Amniotic epithelial cell (primary cell): ENCODE measurements around the gene MED8.
A peak's percentile ranks its signal among the peaks of the same experiment; 100 is the strongest.
"Not testable (repeated sequence)": the region's sequence is repeated elsewhere in the genome, so short reads cannot be mapped to it uniquely, and the experiment has no call there.

Experiments used
- DNase-seq: peaks from one replicate; pipeline ENCODE4 v3.0.0-alpha.2; 2010; ENCODE audit warnings: low read depth

Gene MED8

DNA sequence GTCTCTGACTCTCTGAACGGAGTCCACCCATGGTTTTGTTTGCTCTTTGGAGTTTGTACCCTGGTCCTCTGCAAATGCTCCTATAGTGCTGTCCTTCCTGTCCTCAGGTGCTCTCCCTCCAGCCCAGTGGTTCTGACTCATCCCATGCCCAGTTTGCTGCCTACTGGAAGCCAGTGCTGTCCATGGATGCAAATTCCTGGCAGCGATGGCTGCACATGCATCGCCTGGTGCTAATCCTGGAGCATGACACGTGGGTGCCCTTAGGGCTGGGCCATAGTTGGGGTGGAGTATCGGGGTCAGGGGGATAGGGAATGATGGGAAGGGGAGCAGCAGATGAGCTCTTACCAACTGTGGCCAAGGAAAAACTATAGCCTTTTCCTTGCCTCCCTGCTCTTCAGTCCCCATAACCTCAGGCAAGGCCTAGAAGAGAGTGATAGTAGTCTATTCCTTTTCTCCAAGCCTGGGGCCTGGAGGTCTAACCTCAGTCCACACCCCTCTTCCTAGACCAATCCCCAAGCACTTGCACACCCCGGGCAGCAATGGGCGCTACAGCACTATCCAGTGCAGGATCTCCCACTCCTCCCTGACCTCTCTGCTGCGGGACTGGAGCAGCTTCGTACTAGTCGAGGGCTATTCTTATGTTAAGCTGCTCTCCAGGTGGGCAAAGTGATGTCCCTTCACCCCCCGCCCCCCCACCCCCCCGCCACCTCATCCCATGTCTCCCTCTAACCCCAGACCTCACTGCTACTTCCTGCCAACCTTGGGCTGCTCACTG lies 32.6 kb upstream of the MED8 start:
- DNase-seq = no peak

DNA sequence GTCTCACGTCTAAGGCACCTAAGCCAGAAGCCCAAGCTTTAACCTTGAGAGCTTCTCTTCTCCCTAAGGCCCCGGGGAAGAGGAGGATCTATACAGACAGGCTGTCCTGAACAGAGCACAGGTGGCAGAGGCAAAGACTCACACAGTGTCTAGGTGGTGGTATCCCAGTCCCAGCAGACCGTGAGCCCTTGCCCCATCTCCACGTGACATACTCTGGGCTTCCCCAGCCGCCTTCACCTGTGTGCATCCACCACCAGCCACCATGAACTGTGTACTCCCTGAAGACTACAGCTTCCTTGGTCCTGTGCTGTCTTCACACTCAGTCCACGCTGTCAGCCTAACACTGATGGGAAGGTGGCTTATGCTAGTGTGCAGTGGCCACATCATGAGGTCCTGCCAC lies 31.8 kb upstream of the MED8 start:
- DNase-seq = no peak

DNA sequence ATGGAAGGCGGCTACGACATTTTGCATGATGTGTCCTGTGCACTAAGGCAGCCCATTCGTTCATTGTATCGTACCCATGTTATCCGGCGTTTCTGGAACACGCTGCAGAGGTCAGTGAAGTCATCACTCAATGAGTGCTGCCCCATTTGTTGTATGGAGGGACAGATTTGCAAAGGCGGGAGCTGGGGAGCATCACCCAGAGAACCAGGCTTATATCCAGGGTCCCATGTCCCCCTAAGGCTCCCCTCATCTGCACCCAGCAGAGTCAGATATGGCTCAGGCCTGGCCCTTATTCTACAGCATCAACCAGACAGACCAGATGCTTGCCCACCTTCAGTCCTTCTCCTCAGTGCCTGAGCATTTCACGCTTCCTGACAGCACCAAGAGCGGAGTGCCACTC lies 31.3 kb upstream of the MED8 start:
- DNase-seq = no peak

DNA sequence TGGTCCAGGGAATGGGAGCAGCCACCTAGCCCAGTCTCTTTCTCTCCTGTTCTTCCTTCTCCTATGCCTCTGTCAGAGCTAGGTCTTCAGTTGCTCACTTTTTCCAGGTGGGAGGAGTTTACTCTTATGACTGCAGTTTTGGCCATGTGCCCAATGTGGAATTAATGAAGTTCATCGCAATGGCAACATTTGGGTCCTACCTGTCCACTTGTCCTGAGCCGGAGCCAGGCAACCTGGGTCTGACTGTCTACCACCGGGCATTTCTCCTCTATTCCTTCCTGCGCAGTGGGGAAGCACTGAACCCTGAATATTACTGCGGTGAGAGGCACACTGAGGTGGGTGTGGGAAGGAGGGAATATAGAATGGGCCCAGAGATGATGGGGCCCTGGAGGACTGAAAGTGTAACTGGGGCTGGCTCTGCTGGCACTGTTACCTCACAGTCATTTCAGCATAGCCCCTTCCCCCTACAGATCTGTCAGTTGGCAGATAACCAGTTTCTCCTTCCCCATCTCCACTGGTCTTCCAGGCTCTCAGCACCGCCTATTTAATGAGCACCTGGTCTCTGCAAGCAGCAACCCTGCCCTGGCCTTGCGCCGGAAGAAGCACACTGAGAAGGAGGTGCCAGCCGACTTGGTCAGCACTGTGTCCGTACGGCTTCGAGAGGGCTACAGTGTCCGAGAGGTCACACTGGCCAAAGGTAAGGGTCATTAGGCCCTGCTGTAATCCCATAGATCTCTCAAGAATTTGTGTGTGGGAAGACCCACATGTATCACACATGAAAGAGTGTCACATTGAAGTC lies 30.2 kb upstream of the MED8 start:
- no peak for DNase-seq

DNA sequence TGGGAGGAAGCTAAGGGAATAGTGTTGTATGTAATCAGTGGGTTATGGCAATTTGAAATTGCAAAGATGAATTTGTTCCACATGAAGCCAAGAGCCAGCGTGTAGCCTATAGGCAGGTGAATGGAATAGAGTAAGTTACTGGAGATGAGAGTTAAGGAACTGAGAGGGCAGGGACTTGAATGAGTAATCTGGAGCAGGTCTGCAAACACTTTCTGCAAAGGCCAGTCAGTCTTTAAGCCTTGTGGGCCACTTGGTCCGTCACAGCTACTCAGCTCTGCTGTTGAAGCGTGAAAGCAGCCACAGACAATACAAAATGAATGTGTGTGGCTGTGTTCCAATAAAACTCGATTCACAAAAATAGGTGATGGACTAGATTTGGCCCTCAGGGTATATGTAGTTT lies 29.3 kb upstream of the MED8 start:
- no peak for DNase-seq

DNA sequence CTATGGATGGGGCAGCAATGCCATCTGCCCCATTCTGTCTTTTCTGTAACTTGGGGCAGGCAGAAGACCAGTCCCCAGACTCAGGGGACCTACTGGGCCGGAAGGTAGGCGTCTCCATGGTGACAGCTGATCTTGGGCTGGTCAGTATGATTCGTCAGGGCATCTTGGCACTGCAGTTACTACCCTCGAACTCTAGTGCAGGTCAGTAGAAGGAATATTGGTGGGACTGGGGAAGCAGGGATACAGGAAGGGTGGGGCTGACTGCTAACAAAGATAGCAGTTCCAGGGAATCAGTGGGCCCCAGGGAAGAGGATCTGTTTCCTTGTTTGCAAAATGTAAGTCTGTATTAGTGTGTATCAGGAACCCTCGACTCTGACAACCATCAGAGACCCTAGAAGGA lies 26.3 kb upstream of the MED8 start:
- no peak for DNase-seq

DNA sequence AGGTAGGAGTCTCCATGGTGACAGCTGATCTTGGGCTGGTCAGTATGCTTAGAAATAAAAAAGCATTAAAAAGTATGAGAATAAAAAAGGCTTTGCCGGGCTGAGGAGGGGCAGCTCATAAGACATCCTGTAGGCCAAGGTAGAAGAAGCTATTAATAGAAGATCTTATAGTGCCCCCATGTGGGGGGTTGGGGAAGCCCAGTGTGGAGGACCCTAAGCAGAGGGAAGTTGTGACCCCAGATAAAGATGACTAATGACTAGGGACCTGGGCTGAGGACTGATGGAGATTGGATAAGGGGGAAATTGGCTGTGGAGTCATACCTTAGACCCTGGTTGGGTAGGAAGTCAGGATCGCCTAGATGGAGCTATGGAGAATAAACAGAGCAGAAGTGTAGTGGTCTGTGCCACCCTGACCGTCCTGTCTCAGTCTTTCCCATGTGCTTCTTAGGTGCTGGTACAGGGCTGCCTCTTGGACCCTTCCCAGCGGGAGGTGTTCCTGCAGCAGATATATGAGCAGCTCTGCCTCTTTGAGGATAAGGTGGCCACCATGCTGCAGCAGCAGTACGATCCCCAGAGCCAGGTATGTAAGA lies 25.1 kb upstream of the MED8 start:
- DNase-seq = peak; percentile 44

DNA sequence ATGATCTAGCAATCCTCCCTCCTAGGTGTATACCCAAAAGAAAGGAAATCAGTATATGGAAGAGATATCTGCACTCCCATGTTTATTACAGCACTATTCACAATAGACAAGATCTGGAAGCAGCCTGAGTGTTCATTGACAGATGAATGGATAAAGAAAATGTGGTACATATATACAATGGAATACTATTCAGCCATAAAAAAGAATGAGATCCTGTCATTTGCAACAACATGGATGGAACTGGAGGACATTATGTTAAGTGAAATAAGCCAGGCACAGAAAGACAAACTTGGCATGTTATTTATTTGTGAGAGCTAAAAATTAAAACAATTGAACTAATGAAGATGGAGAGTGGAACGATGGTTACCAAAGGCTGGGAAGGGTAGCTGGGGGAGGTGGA lies 23.8 kb upstream of the MED8 start:
- DNase-seq = not testable (repeated sequence)

DNA sequence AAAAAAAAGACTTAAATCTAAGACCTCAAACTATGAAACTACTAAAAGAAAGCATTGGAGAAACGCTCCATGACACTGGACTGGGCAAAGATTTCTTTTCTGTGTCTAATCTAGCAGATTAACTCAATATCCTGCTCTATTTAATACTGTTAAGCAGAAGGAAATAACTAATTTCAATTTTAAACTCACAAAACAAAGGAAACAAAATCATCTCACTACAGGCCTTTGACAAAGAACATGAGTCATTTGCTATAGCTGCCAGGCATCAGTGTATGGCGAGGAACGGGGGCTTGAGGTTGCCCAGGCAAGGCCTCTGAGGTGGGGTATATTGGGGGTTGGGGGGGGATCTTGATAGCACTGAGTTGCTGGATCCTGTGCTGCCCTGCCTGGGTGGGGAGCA lies 21.0 kb upstream of the MED8 start:
- no peak for DNase-seq

DNA sequence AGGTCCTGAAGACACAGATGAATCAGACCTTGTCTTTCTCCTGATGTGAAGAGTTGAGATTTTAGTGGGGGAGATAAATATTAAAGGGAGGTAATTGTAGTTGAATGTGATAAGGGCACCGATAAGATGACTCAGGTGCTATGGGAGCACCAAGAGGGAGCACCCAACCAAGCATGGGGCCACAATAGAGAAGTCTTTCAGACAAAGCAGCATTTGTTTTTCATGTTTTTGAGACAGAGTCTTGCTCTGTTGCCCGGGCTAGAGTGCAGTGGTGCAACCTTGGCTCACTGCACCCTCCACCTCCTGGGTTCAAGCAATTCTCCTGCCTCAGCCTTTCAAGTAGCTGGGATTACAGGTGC lies 16.3 kb upstream of the MED8 start:
- DNase-seq = no peak

DNA sequence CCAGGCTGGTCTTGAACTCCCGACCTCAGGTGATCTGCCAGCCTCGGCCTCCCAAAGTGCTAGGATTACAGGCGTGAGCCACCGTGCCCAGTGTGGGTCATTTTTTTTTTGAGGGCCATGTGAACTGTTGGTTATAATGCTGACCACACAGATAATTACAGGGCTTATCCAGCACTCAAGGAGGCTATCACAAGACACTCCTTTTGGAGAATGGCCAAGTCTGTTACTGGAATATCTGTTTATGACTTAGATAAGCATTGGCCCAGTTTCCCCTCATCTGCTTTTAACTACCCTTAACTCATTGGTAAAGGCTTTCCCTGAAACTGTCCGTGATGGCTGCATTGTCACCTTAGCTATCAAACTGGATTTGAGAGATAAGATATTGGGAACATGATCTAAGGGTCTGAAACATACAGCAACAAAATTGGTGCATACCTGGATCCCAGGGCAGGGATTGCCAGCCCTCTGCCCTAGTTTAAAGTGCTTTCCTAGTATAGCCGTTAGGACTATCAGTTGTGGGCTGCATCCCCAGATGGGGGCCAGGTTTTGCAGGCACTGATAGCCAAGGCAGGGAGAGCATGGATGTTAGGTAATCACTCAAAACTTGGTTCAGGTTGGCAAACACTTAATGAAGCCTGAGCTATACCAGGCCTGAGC lies 15.7 kb upstream of the MED8 start:
- DNase-seq = peak; percentile 92

DNA sequence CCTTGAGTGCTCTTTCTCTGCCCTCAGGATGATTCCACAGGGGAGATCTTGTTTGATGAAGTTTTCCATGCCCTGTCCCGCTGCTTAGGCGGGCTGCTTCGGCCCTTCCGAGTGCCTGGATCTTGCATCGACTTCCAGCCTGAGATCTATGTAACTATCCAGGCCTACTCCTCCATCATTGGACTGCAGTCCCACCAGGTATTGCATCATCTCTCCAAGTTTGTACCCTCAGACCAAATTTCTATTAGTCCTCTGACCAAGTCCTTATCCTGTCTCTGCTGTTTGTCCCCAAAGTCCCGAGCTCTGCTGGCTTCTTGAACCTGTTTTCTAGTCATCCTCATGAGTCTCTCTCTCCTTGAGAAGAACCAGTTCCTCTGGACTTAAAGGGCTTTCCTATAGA lies 14.8 kb upstream of the MED8 start:
- DNase-seq = no peak

DNA sequence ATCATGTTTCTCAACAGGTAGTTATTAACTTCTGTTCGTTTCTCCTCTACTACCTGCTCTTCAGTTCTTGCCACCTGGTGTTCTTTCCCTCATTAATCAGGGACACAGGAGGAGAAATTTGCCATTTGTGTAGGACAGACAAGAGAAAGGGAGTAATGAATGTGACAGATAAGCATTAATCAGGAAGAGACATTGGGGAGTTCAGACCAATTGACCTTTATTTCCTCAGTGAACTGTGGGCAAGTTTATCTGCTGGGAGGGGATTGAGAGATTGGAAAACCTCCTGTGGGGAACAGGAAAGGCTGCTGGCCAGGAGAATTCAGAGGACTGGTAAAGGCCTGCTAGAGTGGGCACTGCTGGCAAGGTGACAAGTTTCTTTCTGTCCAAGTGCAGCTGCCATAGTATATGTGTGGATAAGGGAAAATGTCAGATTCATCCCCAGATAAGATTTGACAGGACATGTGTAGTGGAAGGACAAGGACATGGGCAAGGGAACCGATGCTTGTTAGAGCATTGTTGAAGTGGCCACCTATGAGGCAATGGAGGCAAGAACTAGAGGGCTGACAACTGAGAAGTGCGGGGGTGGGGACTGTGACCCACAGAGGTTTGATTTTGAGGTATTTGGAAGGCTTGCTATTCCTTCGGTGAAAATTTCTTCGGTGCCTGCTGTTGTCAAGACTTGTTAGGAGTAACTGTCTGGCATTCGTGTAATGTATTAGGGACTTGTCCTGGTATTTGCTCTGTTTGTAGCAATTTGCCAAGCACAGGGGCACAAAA lies 12.7 kb upstream of the MED8 start:
- no peak for DNase-seq

DNA sequence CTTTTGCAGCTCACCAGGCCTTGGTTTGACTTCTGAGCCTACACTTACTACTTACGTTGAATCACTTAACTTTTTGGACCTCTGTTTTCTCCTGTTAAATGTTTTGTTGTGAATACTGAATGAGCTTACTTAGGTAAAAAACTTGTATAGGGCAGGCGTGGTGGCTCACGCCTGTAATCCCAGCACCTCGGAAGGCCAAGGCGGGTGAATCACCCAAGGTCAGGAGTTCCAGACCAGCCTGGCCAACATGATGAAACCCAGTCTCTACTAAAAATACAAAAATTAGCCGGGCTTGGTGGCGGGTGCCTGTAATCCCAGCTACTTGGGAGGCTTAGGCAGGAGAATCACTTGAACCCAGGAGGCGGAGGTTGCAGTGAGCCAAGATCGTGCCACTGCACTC lies 10.8 kb upstream of the MED8 start:
- peak; percentile 18 for DNase-seq

DNA sequence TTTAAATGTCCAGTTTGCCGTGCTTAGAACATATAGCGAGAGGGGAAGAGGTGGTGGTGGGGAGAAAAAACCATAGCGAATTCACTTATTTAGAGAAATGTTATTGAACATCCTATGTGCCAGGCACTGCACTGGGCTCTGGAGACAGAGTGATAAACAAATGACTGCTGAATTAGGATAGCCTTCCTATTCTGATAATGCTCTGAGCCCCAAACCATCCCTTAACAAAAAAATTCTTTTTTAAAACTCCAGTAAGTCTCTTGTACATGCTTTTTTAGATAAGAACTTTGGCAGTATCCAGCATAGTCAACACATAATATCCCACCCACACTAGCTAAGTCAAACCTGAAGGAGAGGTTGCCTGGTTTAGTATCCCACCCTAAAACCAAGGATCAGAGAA lies 8.6 kb upstream of the MED8 start:
- DNase-seq = no peak

DNA sequence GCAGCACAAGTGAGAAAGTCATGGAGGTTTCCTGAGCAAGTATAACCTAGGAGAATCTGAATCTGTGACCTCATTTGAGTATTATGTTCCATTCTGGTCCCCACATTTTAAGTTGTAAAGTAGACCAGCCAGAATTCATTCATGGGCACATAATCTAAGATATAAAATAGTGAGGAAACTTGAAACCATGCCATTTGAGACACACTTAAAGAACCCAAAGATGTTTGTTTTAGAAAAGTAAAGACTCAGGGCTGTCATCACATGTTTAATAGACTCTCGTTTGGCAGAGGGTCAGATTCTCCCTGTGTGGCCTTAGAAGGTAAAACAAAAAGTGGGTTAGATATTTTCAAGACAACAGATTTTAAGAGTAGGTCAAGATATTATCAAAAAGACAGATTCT lies 6.5 kb upstream of the MED8 start:
- no peak for DNase-seq

DNA sequence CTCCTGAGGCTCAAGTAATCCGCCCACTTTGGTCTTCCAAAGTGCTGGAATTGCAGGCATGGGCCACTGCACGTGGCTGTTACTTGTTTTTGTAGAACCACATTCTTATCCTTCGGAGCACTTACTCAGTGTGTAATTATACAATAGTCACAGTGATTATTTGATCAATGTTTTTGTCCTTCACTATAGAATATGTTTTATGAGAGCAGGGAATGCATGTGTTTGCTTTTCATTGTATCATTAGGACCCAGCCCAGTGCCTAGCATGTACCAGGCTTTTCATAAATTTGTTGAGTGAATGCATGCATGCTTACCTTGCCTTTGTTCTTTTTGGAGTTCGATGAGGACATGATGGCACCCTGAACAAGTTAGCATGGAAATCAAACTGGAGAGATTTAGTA lies 5.9 kb upstream of the MED8 start:
- no peak for DNase-seq

DNA sequence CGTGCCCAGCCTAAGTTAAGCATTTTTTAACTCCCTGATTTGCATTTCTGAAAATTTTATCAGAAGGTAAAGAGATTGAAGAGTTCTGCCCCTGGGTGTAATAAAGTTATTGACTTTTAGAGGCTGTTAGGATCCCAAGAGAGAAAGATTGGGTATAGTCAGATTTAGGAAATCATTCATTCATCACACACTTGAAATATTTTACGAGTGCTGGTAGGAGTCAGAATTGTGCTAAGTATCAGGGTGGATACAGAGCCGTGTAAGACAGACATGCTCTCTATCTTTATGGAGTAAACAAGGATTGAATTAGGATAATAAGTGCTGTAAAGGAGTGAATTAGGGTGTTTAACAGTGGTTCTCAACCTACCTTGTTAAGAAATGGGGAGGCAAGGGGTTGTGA lies 3.1 kb upstream of the MED8 start:
- no peak for DNase-seq

DNA sequence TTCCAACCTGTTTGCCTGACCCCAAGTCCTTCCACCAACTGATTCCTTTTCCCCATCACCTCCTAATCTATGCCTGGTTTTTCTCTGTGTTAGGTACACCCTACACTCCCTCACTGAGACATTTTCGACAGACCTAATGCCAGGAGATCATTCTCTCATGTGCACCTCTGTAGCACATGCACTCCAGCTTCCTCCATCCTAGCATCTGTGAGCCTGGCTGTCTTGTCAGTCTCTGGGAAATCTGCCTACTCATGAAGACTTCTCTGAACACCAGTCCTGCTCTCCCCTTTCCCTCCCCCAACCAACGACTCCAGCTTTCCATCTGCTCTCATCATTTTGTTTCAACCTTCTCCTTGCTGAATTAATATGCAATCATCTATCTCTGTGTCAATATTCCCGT lies 987 bp downstream of the MED8 start:
- DNase-seq = no peak

DNA sequence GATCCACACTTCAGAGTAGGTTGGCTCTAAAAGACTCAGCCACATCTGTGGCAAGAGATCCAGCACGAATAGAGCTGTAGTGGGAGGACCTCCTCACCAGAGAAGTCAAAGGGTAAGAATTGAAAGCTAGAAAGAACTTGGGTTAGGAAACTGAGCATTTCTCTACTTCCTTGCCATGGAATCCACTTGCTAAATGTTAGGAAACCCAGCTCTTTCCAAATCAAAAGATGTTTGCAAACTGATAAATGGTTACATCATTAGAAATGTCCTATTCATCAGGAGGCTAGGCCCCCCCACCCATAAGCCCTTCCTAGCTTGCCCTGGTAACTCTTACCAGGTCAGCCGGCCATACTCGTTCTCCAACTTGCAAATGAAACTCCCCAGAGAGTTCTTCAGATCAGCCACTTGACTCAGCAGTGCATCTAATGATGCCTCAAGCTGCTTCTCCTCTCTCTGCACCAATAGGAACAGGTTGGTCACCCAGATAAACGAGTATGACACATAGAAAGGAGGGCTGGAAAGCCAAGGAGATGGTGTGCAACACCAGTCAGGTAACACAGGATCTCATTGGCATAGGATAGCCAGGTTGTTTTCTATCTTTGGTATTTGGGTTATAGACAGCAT lies 1.5 kb downstream of the MED8 start:
- DNase-seq = peak; percentile 25

DNA sequence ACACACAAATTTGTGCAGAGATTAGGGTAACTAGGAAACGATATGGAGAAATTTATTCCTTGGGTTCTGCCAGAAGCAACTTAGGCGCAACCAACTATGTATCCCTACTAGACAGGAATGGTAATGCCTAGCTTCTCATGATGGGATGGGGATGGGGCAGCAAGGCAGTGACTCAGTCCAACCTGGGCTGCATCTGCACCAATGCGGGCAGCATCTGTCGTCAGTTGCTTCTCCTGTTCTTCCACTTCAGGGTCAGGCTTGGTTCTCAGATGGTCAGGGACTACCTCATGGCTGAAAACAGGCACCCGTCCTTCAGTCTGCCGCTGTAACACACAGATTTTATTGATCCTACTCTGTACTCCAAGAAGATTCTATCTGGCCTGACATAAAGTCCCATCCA lies 2.9 kb downstream of the MED8 start:
- DNase-seq = no peak

DNA sequence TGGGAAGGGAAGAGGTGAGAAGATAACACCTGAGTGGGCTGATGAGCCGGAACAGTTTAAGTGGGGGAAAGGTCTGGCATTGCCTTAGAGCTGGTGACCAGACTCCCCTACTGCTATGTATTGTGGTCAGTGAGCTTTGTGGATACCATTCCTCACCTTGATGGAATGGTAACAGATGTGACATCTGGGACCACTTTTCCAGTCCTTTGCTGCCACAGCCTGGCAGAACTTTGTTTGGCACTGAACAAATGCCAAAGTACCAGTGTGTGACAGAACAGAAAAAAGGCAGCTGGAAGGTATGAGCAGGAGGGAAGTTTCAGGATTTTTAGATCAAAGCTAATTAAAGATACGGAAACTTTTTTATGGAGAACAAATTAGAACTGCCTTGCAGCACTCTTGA lies 6.2 kb downstream of the MED8 start:
- no peak for DNase-seq
